Nucleus accumbens (tissue), 56 donors: ENCODE data around the gene LRRFIP1.
A peak's percentile ranks its signal among the peaks of the same experiment; 100 is the strongest.

Experiments
- DNase-seq, 56 donors: peaks; one replicate each; lab custom pipeline; 2025; lab: John Stamatoyannopoulos, UW

The LRRFIP1 gene, protein sequence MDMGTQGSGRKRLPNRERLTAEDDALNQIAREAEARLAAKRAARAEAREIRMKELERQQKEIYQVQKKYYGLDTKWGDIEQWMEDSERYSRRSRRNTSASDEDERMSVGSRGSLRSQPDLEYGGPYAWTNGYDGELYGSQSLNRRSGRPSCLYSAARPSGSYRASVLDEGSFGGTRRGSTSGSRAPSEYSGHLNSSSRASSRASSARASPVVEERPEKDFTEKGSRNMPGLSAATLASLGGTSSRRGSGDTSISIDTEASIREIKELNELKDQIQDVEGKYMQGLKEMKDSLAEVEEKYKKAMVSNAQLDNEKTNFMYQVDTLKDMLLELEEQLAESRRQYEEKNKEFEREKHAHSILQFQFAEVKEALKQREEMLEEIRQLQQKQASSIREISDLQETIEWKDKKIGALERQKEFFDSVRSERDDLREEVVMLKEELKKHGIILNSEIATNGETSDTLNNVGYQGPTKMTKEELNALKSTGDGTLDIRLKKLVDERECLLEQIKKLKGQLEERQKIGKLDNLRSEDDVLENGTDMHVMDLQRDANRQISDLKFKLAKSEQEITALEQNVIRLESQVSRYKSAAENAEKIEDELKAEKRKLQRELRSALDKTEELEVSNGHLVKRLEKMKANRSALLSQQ

DNA sequence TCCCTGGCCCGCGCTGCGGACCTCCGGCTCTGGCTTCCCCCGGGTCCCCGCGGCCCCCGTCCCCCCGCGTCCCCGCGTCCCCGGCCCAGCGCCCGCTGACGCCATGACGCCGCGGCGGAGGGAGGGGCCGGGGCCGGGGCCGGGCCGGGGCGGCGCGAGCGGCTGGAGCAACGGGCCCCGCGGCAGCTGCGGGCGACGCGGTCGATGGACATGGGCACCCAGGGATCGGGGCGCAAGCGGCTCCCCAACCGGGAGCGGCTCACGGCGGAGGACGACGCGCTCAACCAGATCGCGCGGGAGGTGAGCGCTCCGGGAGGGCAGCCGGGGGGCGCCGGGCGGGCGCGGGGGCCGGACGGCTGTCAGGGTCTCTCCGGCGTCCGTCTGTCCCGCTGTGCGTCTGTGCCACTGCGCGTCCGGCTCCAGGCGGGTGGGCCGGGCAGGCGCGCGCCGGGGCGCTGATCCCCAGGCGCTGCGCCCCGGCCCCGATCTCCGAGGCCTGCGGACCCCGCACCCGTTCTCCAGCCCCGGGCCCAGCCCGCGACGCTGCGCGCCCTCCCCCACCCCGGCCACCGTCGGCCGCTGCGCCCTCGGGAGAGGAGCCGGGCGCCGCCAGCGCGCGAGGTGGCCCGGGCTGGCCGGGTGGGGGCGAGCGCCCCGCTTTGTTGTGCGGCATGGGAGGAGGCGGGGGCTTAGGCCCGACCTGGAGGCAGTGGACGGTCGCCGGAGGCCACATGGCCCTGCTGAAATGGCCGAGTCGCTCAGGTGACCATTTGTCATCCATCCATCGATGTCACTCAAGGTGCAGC, at the start of gene LRRFIP1:
Gene LRRFIP1 (plus strand): TSS at position 147 of the 806 bp plus-strand sequence. CDS start 58 bp downstream, at position 205.
- peak in 6 of 56 donors; percentile 8 to 58 (median 22) for DNase-seq

DNA sequence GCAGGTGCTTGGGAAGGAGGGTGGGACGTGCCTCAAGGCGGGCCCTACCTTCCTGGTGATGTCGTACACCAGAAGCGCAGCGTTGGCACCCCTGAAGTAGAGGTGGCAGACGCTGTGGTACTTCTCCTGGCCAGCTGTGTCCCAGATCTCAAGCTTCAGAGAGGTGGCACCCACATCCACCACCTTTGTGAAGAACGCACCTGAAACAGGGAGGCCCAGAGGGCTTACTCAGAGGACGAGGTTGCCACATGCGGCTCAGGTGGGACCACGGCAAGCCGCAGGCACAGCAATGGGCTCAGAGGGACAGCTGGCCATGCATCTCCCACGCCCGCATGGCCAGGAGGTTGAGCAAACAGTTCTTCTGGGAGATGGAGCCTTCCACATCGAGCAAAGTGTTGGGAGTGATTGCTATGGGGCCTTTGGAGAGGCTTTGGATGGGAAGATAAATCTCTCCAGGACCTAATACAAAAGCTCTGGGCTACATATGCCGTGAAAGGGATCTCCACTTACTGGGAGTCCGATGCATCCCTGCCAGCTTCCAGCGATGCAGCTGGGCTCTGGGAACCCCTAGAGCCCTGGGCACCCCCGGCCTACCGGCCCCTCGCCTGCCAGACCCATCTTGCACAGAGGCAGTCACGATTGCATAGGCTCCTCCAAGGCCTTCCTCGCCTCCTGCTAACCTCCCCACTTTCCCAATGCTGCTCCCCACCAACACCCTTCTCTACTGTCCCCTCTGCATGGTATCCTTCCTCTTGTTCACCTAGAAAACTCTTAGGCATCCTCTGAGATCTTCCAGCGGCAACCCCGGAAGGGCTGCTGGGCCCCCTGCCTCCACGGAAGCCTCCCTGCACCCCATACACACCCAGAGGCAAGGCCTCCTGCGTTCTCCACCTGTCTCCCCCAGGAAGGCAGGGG, 49.2 kb upstream of the LRRFIP1 start:
- DNase-seq = no peak

DNA sequence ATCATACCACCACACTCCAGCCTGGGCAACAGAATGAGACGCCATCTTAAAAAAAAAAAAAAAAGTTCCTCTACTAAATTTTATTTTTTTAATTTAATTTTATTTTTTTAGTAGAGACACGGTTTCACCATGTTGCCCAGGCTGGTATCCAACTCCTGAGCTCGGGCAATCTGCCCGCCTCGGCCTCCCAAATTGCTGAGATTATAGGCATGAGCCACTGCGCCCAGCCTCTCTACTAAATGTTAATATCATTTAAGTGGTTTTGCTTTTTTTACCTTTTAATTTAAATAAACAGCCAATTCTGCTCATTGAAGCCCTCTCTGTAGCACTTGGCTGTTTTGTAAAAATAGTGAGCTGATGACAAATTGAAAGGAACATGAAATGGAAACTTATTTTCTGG, 46.1 kb upstream of the LRRFIP1 start:
- DNase-seq = no peak

DNA sequence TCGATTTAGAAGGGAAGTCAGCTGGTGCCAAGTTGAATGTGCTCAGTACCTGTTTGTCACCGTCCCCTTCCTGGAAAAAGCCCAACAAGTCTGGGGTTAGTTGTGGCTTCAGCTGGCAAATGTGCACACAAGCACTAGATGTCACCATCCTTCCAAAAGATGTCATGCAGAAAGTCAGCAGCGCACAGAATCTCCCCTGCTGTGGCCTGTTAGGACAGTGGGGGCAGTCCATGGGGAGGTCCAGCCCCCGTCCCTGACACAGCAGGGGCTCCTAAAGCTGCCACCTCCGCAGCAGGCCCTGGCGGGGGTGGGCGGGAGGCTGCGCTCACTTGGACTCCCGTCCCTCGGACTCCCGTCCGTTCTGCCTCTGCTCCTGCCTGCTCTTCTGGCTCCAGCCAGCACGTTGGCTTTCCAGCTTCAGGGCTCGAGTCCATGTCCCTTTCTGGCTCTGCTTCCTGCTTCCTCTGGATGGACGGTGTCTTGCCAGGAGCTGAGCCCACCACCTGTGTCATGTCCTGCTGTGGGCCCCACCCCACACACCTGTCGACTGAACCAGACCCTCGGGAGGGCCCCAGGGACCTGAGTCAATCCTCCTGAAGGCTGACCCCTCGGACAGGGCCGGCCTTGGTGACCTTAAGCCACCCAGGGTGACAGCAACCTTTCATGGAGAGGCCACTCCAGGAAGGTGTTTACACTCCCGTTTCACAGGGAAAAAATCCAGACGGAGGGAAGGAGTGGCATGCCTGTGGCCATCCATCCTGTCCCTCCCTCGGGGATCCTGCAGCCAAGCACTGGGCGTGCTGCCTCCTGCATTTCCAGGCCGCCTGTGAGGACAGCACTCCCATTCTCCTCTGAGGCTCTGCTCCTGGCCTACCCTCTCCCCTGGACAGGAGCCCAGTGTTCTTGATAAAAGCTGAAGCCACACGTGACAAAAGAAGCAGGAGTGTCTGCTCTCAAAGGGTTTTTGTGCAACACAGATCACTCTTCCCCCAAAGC, 45.3 kb upstream of the LRRFIP1 start:
- DNase-seq = peak in 37 of 56 donors; percentile 6 to 62 (median 22)

GRCh38 chr2:237583385-237584295, 43.7 kb upstream of the LRRFIP1 start:
- no peak for DNase-seq

GRCh38 chr2:237585590-237586221, 41.7 kb upstream of the LRRFIP1 start:
- DNase-seq = no peak

- no peak for DNase-seq
Observed at GRCh38 chr2:237588044-237588696, 39.2 kb upstream of the LRRFIP1 start.

- peak in 1 of 56 donors; percentile 12 for DNase-seq
Observed at GRCh38 chr2:237590272-237591140, 36.9 kb upstream of the LRRFIP1 start, which contains the start of gene RAB17. Gene RAB17, minus strand, starts transcription at chr2:237590734. Its CDS starts 4,580 bp downstream, at chr2:237586154.

DNA sequence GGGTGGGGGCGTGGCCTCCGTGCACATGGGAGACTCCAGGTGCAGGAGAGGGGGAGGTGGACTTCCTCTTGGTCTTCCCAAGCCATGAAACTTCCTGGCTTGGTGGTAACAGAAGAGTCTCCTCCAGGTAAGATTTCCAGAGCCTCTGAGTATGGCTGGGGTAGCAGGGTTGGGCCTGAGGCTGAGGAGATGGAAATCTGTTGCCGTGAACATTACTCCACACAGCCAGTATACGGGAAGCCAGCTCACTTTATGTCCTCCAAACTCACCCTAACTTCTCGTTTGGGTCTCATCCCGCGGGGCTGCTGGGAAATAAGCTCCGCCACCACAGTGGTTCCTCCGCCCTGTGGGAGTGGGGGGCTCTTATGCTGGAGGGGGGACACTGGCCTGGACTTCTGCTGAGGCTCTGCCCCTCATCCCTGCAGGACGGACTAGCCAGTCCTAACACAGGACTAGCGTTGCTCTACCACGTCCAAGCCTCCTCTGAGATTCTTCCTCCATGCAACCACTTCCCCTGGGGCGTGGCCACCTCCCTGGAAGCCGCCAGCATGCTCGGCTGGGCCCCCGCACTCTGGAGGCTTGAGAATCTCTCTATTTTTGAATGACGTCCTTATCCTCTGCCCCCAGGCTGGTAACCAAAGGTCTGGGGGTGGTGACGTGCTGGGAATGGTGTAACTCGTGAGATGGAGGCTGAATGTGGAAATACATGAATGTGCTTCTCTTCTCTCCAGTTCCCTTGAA, 36.1 kb upstream of the LRRFIP1 start:
- DNase-seq = peak in 6 of 56 donors; percentile 9 to 30 (median 18)

DNA sequence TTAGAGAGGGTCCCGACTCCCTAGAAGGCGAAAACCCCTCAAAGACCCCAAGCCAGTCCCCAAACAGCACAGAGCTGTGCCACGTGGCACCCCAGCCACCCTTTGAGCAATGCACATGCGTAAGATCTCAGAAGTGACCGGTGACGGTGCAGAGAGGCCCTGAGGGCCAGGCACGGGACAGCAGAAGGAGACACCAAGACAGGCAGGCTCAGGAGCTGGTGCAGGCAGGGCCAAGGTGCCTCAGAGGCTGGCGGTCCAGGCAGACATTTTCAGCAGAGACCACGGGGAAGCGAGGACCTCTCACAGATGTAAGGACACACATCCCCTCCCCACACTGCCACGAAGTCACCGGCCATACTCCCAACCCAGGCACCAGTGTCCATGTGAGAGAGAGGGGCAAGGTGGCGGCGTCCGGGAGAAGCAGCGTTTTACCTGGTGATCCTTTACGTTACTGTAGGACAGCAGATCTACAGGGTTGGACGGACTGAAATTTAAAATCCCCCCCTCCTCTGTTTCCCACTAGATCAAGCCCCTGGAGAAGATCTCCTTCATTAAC, 34.9 kb upstream of the LRRFIP1 start:
- no peak for DNase-seq

DNA sequence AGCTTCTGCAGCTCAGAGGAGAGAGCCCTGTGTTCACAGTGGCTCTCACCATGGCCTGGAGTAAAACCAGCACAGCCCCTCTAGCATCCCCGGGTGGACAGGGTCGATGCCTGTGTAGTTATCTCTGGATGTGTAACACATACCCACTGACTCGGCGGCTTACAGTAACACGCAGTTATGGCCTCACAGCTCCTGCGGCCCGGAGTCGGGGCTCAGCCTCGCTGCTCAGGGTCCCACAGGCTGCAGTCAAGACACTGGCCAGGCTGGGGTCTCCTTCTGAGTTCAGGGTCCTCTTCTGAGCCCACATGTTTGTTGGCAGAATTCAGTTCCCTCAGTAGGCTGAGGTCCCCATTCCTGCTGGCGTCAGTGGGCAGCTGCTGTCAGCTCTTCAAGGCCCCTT, 34.4 kb upstream of the LRRFIP1 start:
- no peak for DNase-seq

DNA sequence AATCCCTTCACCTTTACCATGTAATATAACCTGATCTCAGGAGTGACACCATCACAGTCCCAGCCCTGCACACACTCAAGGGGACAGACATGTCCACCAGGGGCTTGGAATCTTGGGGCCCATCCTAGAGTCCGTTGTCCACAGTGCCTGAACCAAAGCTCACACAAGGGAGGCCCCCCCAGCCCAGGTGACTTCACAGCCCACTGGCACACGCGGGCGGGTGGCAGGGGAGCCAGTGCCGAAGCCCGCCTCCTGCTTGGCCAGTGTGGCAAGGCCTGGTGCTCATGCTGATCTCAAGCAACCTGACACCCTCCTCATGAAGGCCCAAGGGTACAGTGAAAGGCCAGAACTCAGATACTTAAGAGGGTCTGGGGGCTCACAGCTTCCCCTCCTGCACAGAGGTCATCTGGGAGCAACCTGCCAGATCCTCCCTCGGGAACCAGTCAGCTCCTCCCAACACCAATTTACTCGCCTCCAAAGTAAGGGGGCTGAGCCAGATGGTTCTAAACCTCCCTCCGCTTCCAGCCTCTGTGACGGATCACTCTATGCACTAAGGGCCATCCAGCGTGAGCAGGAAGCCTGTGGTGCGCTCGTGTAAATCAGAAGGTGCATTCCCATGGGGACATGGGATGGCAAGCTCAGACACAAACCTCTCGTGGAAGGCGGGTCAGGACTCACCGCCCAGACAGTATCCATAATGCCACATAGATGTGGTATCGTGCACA, 33.6 kb upstream of the LRRFIP1 start:
- DNase-seq = no peak

DNA sequence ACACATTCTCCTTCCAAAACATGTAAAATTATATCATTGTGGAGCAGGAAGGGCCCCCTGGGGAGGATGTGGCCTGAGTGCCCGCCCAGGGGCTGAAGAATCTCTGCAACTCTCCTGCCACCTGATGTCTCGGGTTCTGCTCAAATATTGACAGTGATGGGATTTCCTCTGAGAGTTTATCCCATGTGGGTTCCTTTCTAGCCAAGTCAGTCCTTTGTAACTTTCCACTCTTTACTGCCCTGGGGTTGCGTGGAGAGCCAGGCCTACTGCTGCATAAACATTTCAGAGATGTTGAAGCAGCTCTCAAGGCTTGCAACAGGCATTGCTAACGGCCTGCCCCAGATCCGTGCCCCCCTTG, 32.9 kb upstream of the LRRFIP1 start:
- no peak for DNase-seq
